GM12878 (cell line): ENCODE measurements around the gene SLC2A4RG.

Experiments used
- CTCF ChIP-seq, 3 experiments: IDR thresholded peaks in 2 of 3; conservative IDR thresholded peaks in 1 of 3; 2 replicates each; pipeline ENCODE4 v1.5.1; 2011; ENCODE audit warnings: low read depth in 3 of 3, low read length in 3 of 3, mild to moderate bottlenecking in 3 of 3, control low read depth in 2 of 3, moderate library complexity in 2 of 3, inconsistent platforms in 1 of 3, mixed read lengths in 1 of 3; ENCODE audit not compliant: control insufficient read depth in 2 of 3, insufficient read depth in 1 of 3; ENCODE audit errors: extremely low read depth in 1 of 3
- EZH2 ChIP-seq: IDR thresholded peaks from 2 replicates; pipeline ENCODE4 v1.6.1; 2012; ENCODE audit warnings: low read depth, mild to moderate bottlenecking, control low read depth, inconsistent platforms, low read length, borderline replicate concordance; ENCODE audit not compliant: control insufficient read depth
- GABPA ChIP-seq: IDR thresholded peaks from 2 replicates; pipeline ENCODE4 v1.6.1; 2014; ENCODE audit warnings: antibody characterized with exemption, low read depth, mild to moderate bottlenecking, inconsistent platforms
- POLR2A ChIP-seq: IDR thresholded peaks from 2 replicates; pipeline ENCODE4 v1.6.1; 2011; ENCODE audit warnings: low read depth, mild to moderate bottlenecking, low read length
- POLR2AphosphoS2 ChIP-seq: IDR thresholded peaks from 2 replicates; pipeline ENCODE4 v1.6.1; 2011; ENCODE audit warnings: low read depth, mild to moderate bottlenecking, low read length, improper control_type of control experiment, moderate library complexity
- SPI1 ChIP-seq: IDR thresholded peaks from 2 replicates; pipeline ENCODE4 v1.6.1; 2011; ENCODE audit warnings: low read depth, mild to moderate bottlenecking, low read length, moderate library complexity, borderline replicate concordance; ENCODE audit not compliant: insufficient read depth
- ZBTB40 ChIP-seq: fragments of 450-650 bp; IDR thresholded peaks from 2 replicates; pipeline ENCODE4 v1.6.1; 2016; ENCODE audit warnings: mild to moderate bottlenecking, moderate library complexity, borderline replicate concordance

- TF ChIP-seq SPI1: no peak
- TF ChIP-seq POLR2AphosphoS2: no peak
- no peak for TF ChIP-seq CTCF (IDR thresholded peaks at IDR 0.05 in 2 of 3, conservative IDR thresholded peaks at IDR 0.05 in 1 of 3; ENCODE audit: control insufficient read depth in 2 of 3, extremely low read depth in 1 of 3, insufficient read depth in 1 of 3, low read depth in 3 of 3, low read length in 3 of 3)
- no peak; the same call in 1 of the 2 replicates for TF ChIP-seq POLR2A
- no peak for TF ChIP-seq EZH2
- no peak for TF ChIP-seq GABPA
- no peak for TF ChIP-seq ZBTB40
Measured at GRCh38 chr20:63734946-63735858, 4.4 kb upstream of the SLC2A4RG start.
